GM12864 (cell line): ENCODE results near the gene PTPRCAP.
"Not testable (repeated sequence)": the region's sequence is repeated elsewhere in the genome, so short reads cannot be mapped to it uniquely, and the experiment has no call there.

ENCODE experiments used
- DNase-seq: peaks from one replicate; pipeline ENCODE4 v3.0.0-alpha.2; 2011; ENCODE audit warnings: low read depth
- H3K4me3 ChIP-seq: 2 replicates; pipeline ENCODE4 v1.5.1; 2011; ENCODE audit warnings: mild to moderate bottlenecking, low read depth, low read length, control low read depth
- CTCF ChIP-seq: IDR thresholded peaks from 2 replicates; pipeline ENCODE4 v1.5.1; 2011; ENCODE audit warnings: low read depth, mild to moderate bottlenecking, moderate library complexity, low read length, control low read depth, inconsistent platforms; ENCODE audit errors: missing control alignments

PTPRCAP gene

GRCh38 chr11:67468456-67468758 is 30.9 kb upstream of the PTPRCAP start:
- H3K4me3 ChIP-seq = peak overlapping the region; percentile 79
- TF ChIP-seq CTCF = no peak
- no peak for DNase-seq

GRCh38 chr11:67468056-67468455 is 30.6 kb upstream of the PTPRCAP start:
- no peak for TF ChIP-seq CTCF
- H3K4me3 ChIP-seq = peak overlapping the region; percentile 79
- DNase-seq = no peak

- no peak overlapping the region; the same call in 1 of the 2 replicates for H3K4me3 ChIP-seq
- no peak for TF ChIP-seq CTCF
- DNase-seq = no peak
Observed at GRCh38 chr11:67466962-67467771, 29.7 kb upstream of the PTPRCAP start.

- H3K4me3 ChIP-seq = no peak overlapping the region
- no peak for DNase-seq
Observed at GRCh38 chr11:67466367-67466766, 28.9 kb upstream of the PTPRCAP start.

GRCh38 chr11:67465530-67465929 is 28.0 kb upstream of the PTPRCAP start:
- H3K4me3 ChIP-seq = peak overlapping the region; percentile 74
- DNase-seq = not testable (repeated sequence)

More at GRCh38 chr11:67466367-67466766, 28.9 kb upstream of the PTPRCAP start:
- no peak for TF ChIP-seq CTCF

- H3K4me3 ChIP-seq = peak overlapping the region; percentile 74
- DNase-seq = no peak
- TF ChIP-seq CTCF = no peak
Observed at GRCh38 chr11:67465189-67465510, 27.7 kb upstream of the PTPRCAP start.

GRCh38 chr11:67464411-67465188 is 27.1 kb upstream of the PTPRCAP start:
- H3K4me3 ChIP-seq = peak overlapping the region; percentile 74

More at GRCh38 chr11:67464411-67465188, 27.1 kb upstream of the PTPRCAP start:
- TF ChIP-seq CTCF = no peak
- DNase-seq = no peak
